Stimulated activated CD4-positive, alpha-beta T cell treated with anti-CD3 and anti-CD28 coated beads, Interleukin-12 subunit alpha, Interleukin-12 subunit beta, amount 100 ng/mL, for 24 hours (primary cell): Measurements from ENCODE around the gene NFATC2IP.

Experiments used
- DNase-seq, 2 experiments: peaks; one replicate each; pipeline ENCODE4 v3.0.0-alpha.2; 2020; ENCODE audit warnings: low read depth in 2 of 2

Gene NFATC2IP

GRCh38 chr16:28950648-28951409, at the start of gene NFATC2IP:
NFATC2IP (plus strand) TSS chr16:28950937; CDS start chr16:28951012, 75 bp downstream.
- DNase-seq = peak; percentile 99

DNA sequence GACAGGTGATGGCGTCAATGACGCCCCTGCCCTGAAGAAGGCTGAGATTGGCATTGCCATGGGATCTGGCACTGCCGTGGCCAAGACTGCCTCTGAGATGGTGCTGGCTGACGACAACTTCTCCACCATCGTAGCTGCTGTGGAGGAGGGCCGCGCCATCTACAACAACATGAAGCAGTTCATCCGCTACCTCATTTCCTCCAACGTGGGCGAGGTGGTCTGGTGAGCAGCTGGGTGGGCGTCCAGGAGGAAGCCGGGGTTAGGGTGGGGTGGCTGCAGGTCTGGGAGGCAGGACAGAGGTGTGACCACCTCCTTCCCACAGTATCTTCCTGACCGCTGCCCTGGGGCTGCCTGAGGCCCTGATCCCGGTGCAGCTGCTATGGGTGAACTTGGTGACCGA, 48.9 kb upstream of the NFATC2IP start:
- DNase-seq = no peak

- no peak for DNase-seq
Observed at GRCh38 chr16:28902909-28903308, 47.8 kb upstream of the NFATC2IP start.

GRCh38 chr16:28903344-28904042, 47.2 kb upstream of the NFATC2IP start:
- no peak for DNase-seq

GRCh38 chr16:28904363-28904762, 46.4 kb upstream of the NFATC2IP start:
- DNase-seq = no peak

- DNase-seq = no peak
Observed at GRCh38 chr16:28904828-28905227, 45.9 kb upstream of the NFATC2IP start.

- no peak for DNase-seq
Observed at GRCh38 chr16:28905229-28905754, 45.4 kb upstream of the NFATC2IP start.

GRCh38 chr16:28905800-28906372, 44.9 kb upstream of the NFATC2IP start:
- DNase-seq = no peak

DNA sequence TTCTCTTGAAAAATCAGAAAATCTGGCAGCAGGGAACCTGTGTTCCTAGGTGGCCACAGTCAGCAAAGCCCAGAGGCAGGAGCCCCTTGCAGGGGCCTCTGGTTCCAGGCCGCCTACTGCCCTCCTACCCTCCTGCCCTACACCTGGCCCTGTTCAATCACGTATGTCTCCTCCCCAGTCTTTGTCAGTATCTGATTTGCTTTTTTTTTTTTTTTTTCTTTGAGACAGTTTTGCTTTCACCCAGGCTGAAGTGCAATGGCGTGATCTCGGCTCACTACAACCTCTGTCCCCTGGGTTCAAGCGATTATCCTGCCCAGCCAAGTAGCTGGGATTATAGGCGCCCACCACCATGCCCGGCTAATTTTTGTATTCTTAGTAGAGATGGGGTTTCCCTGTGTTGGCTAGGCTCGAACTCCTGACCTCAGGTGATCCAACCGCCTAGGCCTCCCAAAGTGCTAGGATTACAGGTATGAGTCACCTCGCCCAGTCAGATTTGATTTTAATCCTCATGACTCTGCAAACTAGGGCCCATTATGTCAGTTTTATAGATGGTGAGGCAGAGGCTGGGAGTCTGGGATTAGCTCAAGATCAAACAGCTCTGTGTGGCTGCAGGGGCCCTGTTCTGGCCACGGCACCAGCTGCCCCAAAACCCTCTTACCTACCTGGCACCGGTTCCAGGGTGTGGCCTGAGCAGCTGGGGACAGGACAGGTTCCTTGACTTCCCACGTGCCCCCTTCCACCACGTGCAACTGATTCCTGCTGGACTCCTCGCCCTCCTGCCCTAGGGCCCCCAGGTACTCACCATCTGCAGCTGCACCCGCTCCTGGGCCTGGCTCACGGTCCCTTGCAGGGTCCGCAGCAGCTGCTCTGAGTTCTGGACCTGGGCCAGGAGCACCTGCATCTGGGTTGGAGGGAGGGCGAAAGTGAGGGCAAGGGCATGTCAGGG, 40.4 kb upstream of the NFATC2IP start:
- DNase-seq = no peak

DNA sequence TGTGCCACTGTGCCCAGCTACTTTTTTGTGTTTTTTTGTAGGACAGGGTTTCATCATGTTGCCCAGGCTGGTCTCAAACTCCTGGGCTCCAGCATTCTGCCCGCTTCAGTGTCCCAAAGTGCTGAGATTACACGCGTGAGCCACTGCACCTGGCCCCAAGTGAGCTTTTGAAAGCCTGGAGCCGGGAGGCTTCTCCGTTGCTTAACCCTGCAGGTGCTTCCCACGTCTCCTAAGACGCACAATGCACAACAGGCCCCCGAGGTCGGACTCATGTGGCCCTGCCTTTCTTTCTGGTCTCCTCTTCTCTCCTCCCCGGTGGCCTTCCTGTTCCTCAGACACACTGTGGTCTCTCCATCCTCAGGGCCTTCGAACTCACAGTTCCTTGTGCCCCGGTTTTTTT, 38.2 kb upstream of the NFATC2IP start:
- DNase-seq = no peak

DNA sequence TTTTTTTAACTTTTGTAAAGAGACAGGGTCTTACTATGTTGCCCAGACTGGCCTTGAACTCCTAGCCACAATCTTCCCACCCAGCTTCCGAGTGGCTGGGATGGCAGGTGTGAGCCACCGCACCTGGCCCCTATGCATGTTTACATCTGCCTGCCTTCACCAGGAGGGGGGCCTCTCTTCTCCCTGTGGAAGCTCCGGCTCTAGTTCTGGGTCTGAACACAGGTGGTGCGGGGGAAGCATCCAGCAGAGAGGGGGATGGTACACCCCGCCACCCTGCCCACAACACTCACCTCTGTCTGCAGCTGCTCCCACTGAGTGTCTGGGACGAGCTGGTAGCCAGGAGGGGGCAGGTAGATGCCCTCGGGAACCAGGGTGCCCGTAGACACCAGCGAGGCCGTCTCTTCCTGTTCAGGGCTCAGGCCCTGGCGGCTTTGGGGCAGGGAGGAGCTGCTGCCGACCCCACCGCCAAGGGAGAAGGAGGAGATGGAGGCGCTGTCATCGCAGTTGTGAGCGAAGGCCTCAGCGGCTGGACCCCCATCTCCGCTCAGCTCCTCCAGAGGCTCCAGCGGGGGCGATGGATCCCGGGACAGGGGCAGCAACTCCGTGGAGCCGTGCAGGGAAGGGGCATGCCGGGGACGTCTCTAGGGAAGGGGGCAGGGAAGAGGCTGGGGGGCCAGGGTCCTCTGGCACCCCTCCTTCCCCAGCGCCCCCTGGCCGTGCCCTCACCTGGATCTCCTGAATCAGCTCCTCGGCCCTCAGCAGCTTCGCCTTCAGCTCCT, 36.6 kb upstream of the NFATC2IP start:
- DNase-seq = no peak

GRCh38 chr16:28915181-28915580, 35.6 kb upstream of the NFATC2IP start:
- DNase-seq = no peak

DNA sequence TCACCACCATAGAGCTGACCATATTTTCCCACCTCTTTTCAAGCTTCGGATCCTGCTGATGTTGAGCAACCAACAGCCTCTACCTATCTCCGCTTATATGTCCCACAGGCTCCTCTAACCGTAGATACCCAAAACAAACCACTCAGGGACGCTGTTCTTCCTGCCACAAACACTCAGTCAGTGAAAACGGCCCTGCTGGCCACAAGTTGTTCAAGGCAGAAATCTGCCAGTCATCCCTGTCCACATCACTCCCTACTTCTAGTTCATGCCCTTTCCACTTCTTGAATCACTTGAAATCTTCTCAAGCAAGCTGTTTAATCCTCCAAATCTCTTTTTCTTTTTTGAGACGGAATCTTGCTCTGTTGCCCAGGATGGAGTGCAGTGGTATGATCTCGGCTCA, 33.6 kb upstream of the NFATC2IP start:
- no peak for DNase-seq

- no peak for DNase-seq
Observed at GRCh38 chr16:28918698-28919097, 32.0 kb upstream of the NFATC2IP start.

GRCh38 chr16:28923231-28923587, 27.5 kb upstream of the NFATC2IP start:
- DNase-seq = no peak

GRCh38 chr16:28923652-28924398, 26.9 kb upstream of the NFATC2IP start:
- no peak for DNase-seq

DNA sequence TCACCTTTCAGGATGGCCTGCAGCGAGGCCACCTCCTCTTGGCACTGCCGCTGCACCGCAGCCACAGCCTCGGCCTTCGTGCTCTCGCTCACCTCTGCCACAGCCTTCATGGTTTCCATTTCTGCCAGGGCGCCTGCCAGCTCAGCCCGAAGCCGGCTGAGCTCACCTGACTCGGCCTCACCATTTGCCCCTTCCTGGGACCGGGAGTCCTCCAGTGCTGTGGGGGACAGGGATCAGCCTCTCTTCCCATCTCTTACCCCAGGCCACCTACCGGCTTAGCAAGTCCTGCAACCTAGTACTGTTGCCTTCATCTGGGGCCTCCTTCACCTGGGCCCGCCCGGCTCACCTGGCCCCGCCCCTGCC, 26.4 kb upstream of the NFATC2IP start:
- no peak for DNase-seq

DNA sequence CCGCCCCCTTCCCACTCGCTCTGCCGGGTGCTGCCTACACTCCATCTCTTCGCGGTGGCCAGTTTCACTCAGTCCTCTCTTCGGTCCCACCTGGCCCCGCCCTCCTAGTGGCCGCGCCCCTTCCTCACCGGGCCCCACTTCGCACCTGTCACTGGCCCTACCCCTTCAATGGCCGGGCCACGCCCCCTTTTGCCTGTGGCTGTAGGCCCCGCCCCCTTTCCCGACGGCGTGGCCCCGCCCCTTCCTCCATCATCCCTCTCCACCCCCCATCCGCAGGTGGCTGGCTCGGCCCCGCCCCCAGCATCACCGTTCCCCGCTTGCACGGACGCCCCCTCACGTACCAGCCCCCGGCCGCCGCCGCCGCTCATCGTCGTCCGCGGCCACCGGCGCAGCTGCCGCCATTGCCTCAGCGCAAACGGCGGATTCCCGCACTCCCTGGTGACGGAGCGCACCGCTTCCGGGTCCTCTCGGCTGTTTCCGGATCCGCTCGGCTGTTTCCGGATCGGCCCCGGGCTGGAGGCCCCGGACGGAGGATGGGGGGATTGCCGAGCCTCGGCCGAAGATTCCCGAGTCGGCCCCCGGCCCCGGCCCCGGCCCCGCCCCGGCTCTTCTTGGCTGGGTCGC, 25.9 kb upstream of the NFATC2IP start, which contains the start of gene RABEP2:
TSS of gene RABEP2 (minus strand) at position 477 of the 624 bp plus-strand sequence. CDS start at position 402, 75 bp downstream.
- peak; percentile 94 to 98 for DNase-seq

DNA sequence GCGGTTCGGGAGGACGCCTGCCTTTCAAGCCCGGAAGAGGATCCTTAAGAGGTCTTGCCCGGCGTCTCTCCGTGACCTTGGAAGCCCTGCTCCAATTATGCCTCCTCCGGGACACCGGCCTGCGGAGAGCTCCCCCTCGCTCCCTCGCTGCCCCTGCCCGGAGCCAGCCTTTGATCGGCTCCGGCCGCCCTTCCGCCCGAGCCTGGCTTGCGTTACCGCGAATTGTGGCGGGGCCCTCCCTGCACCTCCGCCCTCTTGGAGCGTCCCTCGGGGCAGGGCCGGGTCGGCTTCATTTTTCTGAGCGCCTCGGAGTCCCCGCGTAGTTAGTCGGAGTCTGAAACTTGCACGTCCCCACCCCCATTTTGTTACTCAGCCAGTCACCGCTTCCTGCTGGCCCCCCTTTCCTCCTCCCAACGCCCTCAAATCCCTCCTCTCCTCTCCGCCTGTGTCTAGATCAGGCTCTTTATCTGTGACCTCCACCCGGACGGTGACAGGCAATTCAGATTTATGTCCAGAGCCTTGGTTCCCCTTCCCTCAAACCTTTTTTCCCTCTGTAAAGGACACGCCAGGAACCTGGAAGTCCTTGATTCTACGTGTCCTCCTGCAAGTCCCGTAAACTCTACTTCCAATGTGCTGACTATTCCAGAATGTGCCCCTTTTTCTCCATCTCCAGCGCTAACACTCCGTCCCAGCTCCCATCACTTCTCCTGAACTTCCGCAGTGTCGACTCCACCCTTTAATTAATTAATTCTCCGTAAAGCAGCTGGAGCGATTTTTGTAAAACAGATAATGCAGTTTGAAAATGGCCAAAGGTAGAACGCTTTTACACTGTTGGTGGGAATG, 25.1 kb upstream of the NFATC2IP start:
- peak; percentile 72 to 73 for DNase-seq
